Erythroblast (primary cell): ENCODE measurements around the gene MRPS23.
A peak's percentile ranks its signal among the peaks of the same experiment; 100 is the strongest.

Source experiments
- GATA1 ChIP-seq: IDR thresholded peaks from 2 replicates; pipeline ENCODE4 v1.6.1; 2011; ENCODE audit warnings: low read depth, mild to moderate bottlenecking, control low read depth, low read length, moderate library complexity
- POLR2A ChIP-seq: IDR thresholded peaks from 2 replicates; pipeline ENCODE4 v1.6.1; 2011; ENCODE audit warnings: mild to moderate bottlenecking, low read length

DNA sequence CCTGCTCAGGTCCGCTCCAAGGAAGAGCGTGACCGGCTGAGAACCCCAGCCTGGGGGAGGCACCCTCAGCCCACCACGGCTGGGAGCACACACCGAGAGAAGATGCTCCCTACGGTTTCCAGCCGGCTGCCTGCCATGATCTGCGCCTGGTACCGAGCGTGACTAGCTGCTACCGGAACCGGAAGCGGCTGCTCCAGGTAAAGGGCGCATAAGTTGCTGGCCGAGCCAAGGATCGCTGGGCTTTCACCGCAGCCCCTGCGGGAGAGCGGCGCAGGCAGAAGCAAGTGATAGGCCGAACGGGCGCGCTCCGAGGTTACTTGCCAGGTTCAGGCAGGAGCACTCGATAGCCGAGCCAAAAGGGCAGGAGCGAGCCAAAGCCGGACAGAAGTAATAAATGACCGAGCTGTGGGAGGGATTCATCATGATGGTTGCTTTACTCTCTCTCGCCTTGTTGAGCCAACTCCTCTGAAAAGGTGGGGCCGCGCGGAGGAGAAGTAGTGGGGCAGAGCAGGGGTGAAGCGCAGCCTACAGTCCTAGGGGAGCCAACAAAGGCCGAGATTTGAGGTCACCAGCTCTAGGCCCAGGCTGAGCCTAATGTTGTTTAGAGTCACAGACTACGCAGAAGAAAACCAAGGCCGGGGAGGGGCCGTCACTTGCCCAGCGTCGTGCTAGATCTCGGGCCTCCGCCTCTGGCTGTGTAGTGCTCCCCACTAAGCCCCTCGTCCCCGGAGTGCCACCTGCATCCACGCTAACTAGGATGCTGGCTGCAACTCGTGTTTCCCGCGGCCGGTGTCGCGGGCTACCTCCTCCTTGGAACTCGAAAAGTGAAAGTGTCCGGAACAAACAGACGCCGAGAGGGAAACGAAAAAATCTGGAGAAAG, at the start of gene MRPS23:
- peak; percentile 89 for TF ChIP-seq POLR2A
- no peak for TF ChIP-seq GATA1
